Measurements from ENCODE around the gene CNTNAP3.
"Not testable (repeated sequence)": the region's sequence is repeated elsewhere in the genome, so short reads cannot be mapped to it uniquely, and the experiment has no call there.

DNA sequence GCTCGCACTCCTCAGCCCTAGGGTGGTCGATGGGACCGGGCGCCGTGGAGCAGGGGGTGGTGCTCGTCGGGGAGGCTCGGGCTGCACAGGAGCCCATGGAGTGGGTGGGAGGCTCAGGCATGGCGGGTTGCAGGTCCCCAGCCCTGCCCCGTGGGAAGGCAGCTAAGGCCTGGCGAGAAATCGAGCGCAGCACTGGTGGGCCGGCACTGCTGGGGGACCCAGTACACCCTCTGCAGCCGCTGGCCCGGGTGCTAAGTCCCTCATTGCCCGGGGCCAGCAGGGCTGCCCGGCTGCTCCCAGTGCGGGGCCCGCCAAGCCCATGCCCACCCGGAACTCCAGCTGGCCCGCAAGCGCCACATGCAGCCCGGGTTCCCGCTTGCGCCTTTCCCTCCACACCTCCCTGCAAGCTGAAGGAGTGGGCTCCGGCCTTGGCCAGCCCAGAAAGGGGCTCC, 245.6 kb downstream of the CNTNAP3 start:
- TF ChIP-seq L3MBTL2 (conservative IDR thresholded peaks at IDR 0.05); ARNT (IDR thresholded peaks at IDR 0.05); SP1 (IDR thresholded peaks at IDR 0.05); FOXK2 (IDR thresholded peaks at IDR 0.05); BHLHE40 (IDR thresholded peaks at IDR 0.05; ENCODE audit: borderline replicate concordance); FOXA1 (IDR thresholded peaks at IDR 0.05): not testable (repeated sequence)
- TF ChIP-seq, protein P1, sequence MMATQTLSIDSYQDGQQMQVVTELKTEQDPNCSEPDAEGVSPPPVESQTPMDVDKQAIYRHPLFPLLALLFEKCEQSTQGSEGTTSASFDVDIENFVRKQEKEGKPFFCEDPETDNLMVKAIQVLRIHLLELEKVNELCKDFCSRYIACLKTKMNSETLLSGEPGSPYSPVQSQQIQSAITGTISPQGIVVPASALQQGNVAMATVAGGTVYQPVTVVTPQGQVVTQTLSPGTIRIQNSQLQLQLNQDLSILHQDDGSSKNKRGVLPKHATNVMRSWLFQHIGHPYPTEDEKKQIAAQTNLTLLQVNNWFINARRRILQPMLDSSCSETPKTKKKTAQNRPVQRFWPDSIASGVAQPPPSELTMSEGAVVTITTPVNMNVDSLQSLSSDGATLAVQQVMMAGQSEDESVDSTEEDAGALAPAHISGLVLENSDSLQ (IDR thresholded peaks at IDR 0.05): not testable (repeated sequence)

Data from HEK293T (cell line).